ENCODE results near the gene LCOR.

Gene LCOR

GRCh38 chr10:96991313-96991841 lies 159.3 kb downstream of the LCOR start:
- TF ChIP-seq, protein P1, sequence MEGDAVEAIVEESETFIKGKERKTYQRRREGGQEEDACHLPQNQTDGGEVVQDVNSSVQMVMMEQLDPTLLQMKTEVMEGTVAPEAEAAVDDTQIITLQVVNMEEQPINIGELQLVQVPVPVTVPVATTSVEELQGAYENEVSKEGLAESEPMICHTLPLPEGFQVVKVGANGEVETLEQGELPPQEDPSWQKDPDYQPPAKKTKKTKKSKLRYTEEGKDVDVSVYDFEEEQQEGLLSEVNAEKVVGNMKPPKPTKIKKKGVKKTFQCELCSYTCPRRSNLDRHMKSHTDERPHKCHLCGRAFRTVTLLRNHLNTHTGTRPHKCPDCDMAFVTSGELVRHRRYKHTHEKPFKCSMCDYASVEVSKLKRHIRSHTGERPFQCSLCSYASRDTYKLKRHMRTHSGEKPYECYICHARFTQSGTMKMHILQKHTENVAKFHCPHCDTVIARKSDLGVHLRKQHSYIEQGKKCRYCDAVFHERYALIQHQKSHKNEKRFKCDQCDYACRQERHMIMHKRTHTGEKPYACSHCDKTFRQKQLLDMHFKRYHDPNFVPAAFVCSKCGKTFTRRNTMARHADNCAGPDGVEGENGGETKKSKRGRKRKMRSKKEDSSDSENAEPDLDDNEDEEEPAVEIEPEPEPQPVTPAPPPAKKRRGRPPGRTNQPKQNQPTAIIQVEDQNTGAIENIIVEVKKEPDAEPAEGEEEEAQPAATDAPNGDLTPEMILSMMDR (IDR thresholded peaks at IDR 0.05): no peak
- H3K9me3 ChIP-seq: no peaks in the 10 kb centered on the region
- H3K27ac ChIP-seq: no peak overlapping the region
- no peaks in the 10 kb centered on the region for H3K27me3 ChIP-seq
- no peak overlapping the region for H3K4me3 ChIP-seq (ENCODE audit: low read depth in 1 of 2, low read length in 1 of 2)
- no peaks in the 10 kb centered on the region for H3K4me1 ChIP-seq (ENCODE audit: control insufficient read depth in 1 of 2, insufficient read depth in 1 of 2, low read depth in 1 of 2, low read length in 1 of 2)
- peaks cover 13% of the 10 kb centered on the region for H3K36me3 ChIP-seq

GRCh38 chr10:96992721-96993120 lies 160.6 kb downstream of the LCOR start:
- no peak overlapping the region for H3K4me3 ChIP-seq (ENCODE audit: low read depth in 1 of 2, low read length in 1 of 2)
- H3K27me3 ChIP-seq: no peaks in the 10 kb centered on the region
- TF ChIP-seq, protein P1 (IDR thresholded peaks at IDR 0.05): no peak
- H3K27ac ChIP-seq: no peak overlapping the region
- no peaks in the 10 kb centered on the region for H3K4me1 ChIP-seq (ENCODE audit: control insufficient read depth in 1 of 2, insufficient read depth in 1 of 2, low read depth in 1 of 2, low read length in 1 of 2)
- H3K9me3 ChIP-seq: no peaks in the 10 kb centered on the region
- peaks cover 13% of the 10 kb centered on the region for H3K36me3 ChIP-seq

GRCh38 chr10:96995851-96996250 lies 163.8 kb downstream of the LCOR start:
- Histone ChIP-seq H3K27ac (no peak overlapping the region), H3K4me1 (ENCODE audit: control insufficient read depth in 1 of 2, insufficient read depth in 1 of 2, low read depth in 1 of 2, low read length in 1 of 2) (no peaks in the 10 kb centered on the region), H3K27me3 (no peaks in the 10 kb centered on the region), H3K36me3 (peaks cover 4% of the 10 kb centered on the region), H3K4me3 (ENCODE audit: low read depth in 1 of 2, low read length in 1 of 2) (no peak overlapping the region), H3K9me3 (no peaks in the 10 kb centered on the region)
- TF ChIP-seq, protein P1 (IDR thresholded peaks at IDR 0.05): no peak

GRCh38 chr10:96996275-96996965 lies 164.3 kb downstream of the LCOR start:
- H3K4me3 ChIP-seq (ENCODE audit: low read depth in 1 of 2, low read length in 1 of 2): no peak overlapping the region
- no peaks in the 10 kb centered on the region for H3K27me3 ChIP-seq
- no peaks in the 10 kb centered on the region for H3K4me1 ChIP-seq (ENCODE audit: control insufficient read depth in 1 of 2, insufficient read depth in 1 of 2, low read depth in 1 of 2, low read length in 1 of 2)
- TF ChIP-seq, protein P1 (IDR thresholded peaks at IDR 0.05): no peak
- peaks cover 4% of the 10 kb centered on the region for H3K36me3 ChIP-seq
- no peak overlapping the region for H3K27ac ChIP-seq
- H3K9me3 ChIP-seq: no peaks in the 10 kb centered on the region

DNA sequence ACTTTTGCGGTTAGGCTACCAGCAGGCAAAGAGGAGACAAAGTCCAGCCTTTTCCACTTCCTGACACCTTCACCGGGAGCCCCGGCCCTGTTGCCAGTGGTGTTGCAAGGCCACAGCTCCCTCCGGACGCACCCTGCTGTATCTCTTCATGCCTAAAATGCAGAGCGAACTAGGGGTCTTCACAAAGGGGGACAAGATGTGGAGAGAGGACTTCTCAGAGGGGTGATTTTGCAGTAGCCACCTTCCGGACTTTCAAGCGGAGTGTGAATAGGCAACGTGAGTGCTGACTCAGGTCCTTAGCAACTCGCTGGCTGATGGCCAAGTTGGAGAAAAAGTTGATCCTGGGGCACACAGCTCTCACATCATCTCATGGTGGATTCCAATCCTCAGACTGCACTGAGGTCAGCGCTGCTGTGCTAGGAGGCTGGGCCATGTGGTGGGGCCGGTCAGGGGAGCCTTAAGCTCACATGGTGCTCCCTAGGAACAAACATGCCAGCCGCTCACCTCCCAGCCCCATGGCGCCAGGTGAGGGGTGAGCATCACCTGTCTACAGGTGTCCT lies 166.3 kb downstream of the LCOR start:
- H3K9me3 ChIP-seq: no peaks in the 10 kb centered on the region
- H3K27ac ChIP-seq: no peak overlapping the region
- peaks cover 4% of the 10 kb centered on the region for H3K36me3 ChIP-seq
- H3K4me1 ChIP-seq (ENCODE audit: control insufficient read depth in 1 of 2, insufficient read depth in 1 of 2, low read depth in 1 of 2, low read length in 1 of 2): no peaks in the 10 kb centered on the region
- no peaks in the 10 kb centered on the region for H3K27me3 ChIP-seq
- TF ChIP-seq, protein P1 (IDR thresholded peaks at IDR 0.05): no peak
- H3K4me3 ChIP-seq (ENCODE audit: low read depth in 1 of 2, low read length in 1 of 2): no peak overlapping the region
